D721Med (cell line): ENCODE data around the gene SPAG16.

Source experiments
- DNase-seq: peaks from one replicate; pipeline ENCODE4 v3.0.0; 2011; ENCODE audit warnings: low spot score; ENCODE audit not compliant: insufficient read length
- FAIRE-seq: peaks from 2 replicates; lab custom pipeline; 2011; peaks lifted over from hg19 to GRCh38; lab: Jason Lieb, UNC
- CTCF ChIP-seq: IDR thresholded peaks from 2 replicates; pipeline ENCODE4 v1.5.1; 2012; ENCODE audit warnings: mild to moderate bottlenecking, control low read depth; ENCODE audit not compliant: insufficient read depth; ENCODE audit errors: missing control alignments

The SPAG16 gene

GRCh38 chr2:214031566-214031965 is 747.3 kb downstream of the SPAG16 start:
- TF ChIP-seq CTCF: no peak
- no peak for FAIRE-seq
- no peak for DNase-seq

- FAIRE-seq: no peak
Observed at GRCh38 chr2:214034417-214034816, 750.2 kb downstream of the SPAG16 start.

GRCh38 chr2:214035091-214035852 is 751.0 kb downstream of the SPAG16 start:
- no peak for DNase-seq
- TF ChIP-seq CTCF: no peak
- FAIRE-seq: no peak

More at GRCh38 chr2:214034417-214034816, 750.2 kb downstream of the SPAG16 start:
- no peak for DNase-seq
- TF ChIP-seq CTCF: no peak

- DNase-seq: no peak
- FAIRE-seq: no peak
- TF ChIP-seq CTCF: no peak
Observed at GRCh38 chr2:214035921-214036320, 751.7 kb downstream of the SPAG16 start.

- no peak for TF ChIP-seq CTCF
- FAIRE-seq: no peak
Observed at GRCh38 chr2:214038186-214038585, 753.9 kb downstream of the SPAG16 start.

GRCh38 chr2:214050731-214051130 is 766.5 kb downstream of the SPAG16 start:
- DNase-seq (no peak), FAIRE-seq (no peak)
- no peak for TF ChIP-seq CTCF

More at GRCh38 chr2:214038186-214038585, 753.9 kb downstream of the SPAG16 start:
- no peak for DNase-seq

GRCh38 chr2:214051585-214051984 is 767.3 kb downstream of the SPAG16 start:
- TF ChIP-seq CTCF: no peak
- FAIRE-seq (peak; percentile 25), DNase-seq (no peak)
